Thoracic aorta endothelial cell (primary cell): ENCODE results near the gene IMMT. TPM values are rescaled to one million over a fixed set of nuclear protein-coding genes. Genes with fewer than 3 reads are reported as not detected.
A peak's percentile ranks its signal among the peaks of the same experiment; 100 is the strongest.

Experiments
- small RNA-seq: library from RNA; depleted of rRNA; stranded (forward); fragments of <200 nt; gene quantifications from one replicate; pipeline ENCODE3, GENCODE V24; 2012
- total RNA-seq: library from RNA; depleted of rRNA; stranded (reverse); fragments of >200 nt; gene quantifications from 2 replicates; pipeline ENCODE4 v1.2.3, GENCODE V29; 2012

Gene IMMT
- total RNA-seq, result 111 and 120 TPM in 2 replicates

DNA sequence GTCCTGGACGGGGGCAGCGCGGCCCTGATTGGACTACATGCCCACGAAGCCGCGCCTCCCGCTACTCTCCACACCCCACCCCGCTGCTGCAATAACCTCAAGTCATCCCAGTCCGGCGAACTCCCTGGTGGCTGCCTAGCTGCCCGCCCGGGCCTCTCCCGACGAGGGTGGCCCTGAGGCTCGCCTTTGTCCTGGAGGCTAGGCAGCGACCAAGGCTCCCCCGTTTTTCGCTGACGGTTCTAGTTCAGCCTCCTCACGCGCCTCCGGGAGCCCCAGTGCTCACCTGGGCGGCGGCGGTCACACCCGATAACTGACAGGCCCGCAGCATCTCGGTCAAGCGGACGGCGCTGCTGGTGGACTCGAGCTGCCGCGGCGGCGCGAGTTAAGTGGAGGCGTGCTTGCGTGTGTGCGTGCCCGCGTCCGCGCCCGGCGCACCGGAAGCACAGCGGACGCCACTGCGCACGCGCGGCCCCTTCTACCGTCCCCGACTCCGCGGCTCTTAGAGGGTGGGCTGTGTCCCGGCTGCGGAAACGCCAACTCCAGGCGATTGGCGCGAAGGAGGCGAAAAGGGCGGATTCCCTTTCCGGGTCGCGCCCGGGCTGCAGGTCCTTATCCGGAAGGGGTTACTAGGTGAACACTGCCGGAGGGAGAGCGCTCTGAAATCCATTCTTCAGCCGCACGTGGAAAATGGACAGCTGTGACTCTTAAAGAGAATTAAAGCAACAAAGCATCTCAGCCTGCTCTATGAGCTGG lies at the start of gene IMMT:
Gene IMMT, minus strand, starts transcription at position 408 of the 753 bp plus-strand sequence. Its CDS starts 80 bp downstream, at position 328.

DNA sequence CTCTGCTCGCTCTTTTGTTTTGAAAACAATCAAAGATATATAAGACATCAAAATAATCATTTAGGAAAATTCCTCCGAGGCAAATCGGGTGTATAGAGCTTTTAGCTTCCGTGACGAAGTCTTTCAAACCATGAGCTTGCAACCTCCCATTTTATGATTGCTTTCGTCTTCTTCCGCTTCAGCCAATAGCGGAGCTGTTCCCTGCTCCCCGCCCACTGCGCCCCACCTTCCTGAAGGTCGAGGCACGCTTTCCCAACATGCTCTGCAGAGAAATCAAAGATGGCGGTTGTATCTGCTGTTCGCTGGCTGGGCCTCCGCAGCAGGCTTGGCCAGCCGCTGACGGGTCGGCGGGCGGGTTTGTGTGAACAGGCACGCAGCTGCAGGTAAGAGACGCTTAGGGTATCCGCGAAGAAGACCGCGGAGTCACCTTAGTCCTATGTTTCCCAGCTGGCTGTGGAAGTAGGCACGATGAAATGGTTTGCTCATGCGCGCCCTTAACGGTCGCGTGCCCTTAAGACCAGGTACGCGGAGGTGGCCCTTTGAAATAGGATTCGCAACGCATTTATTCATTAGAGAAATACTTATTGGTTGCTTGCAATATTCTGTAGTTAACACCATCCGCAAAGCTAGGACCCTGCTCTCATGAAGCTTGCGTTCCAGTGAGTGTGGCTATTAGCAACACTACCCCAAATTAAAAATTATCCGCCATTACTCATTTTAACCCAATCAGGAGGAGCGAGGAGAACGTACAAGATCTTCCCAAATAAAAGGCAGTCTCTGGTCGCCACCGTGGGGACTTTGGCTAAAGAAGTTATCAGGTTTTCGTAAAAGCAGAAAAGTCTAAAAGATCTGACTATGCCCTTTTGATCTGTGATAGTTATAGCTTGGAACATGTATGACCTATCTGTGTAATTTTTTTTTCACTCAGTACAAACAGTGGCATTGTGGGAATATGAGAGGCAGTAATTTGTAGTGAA lies 89.0 kb downstream of the IMMT start, which contains the start of gene PTCD3:
Gene PTCD3, plus strand, starts transcription at position 267 of the 977 bp plus-strand sequence. Its CDS starts 13 bp downstream, at position 280.

DNA sequence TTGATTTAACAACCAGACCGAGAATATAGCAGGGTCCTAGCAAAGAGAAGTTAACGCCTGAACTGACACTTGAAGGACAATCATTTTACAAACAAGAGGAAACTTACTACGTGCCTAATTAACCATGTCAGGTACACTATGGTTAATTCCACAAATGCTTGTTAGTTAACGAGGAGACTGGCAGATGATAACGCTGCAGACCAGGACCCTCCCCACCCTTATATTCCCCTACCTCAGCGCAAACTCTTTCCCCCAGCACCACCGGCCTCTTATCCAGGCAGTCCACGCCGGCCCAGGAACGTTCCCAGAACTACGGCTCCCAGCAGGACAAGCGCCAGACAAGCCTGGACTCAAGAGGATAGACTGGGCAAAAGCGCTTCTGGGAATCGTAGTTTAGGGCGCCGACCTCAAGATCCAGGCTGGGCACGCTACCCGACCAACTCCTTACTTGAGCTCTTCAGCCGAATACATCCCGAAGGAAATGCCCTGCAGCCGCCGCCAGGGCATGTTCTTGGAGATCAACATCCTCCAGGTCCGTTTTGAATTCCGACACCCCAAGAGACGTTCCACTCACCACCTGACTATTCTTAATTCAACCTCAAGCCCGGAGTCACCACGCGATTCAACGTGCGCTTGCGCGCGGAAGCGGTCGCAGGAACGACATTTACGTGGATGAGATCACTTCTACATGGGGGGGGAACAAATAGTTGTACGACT lies 89.9 kb downstream of the IMMT start, which contains the start of gene POLR1A:
Gene POLR1A, minus strand, starts transcription at position 635 of the 717 bp plus-strand sequence. Its CDS starts 110 bp downstream, at position 525.

Small RNAs within 50 kb of the gene (small RNA-seq; reads per million reads assigned to genes)
- gene MIR4779 (1.6 reads per million, percentile 40 among the genes with 10 or more reads in this experiment), gene RF00019 (not detected), gene SNORD94 (75.9 reads per million, percentile 98 among the genes with 10 or more reads in this experiment)

Other genes starting within 250 kb of the IMMT start
- gene POLR1A, start 89.6 kb downstream of the IMMT start, total RNA-seq, result 55.3 and 62.5 TPM in 2 replicates
- 97.6 and 121 TPM in 2 replicates for gene PTCD3, start 89.2 kb downstream of the IMMT start, total RNA-seq
- 68.6 and 86.6 TPM in 2 replicates for gene MRPL35, start 4.0 kb upstream of the IMMT start, total RNA-seq
- 0.29 and 0.80 TPM in 2 replicates for gene REEP1, start 142.2 kb upstream of the IMMT start, total RNA-seq
- gene KDM3A, start 245.9 kb upstream of the IMMT start, total RNA-seq, result 32.7 and 40.3 TPM in 2 replicates